WTC11 (cell line): ENCODE results near the gene GDI1. TPM values are rescaled to one million over a fixed set of nuclear protein-coding genes. Genes with fewer than 3 reads are reported as not detected.

Source experiments
- ATAC-seq: fragments of 200-7000 bp; cut with Tn5 transposase; 2 replicates; pipeline ENCODE4 v1.10.0; 2021; ENCODE audit warnings: mild to moderate bottlenecking, moderate library complexity
- CTCF ChIA-PET: fragments of 300-600 bp; sonication (Branson Sonifier 250); formaldehyde crosslinking; loops from one replicate; lab custom pipeline; 2021; ENCODE audit warnings: antibody characterized with exemption; lab: Charles Lee
- POLR2A ChIA-PET: fragments of 350-600 bp; sonication (Branson Sonifier 250); formaldehyde crosslinking; loops from one replicate; lab custom pipeline; 2021; ENCODE audit warnings: antibody characterized with exemption; lab: Charles Lee
- DNase-seq: peaks from one replicate; pipeline ENCODE4 v3.0.0; 2021; ENCODE audit warnings: low spot score
- H3K27ac Mint-ChIP-seq: 2 replicates; pipeline ENCODE4 v1.8.0; 2021; ENCODE audit warnings: mixed read lengths
- H3K27me3 Mint-ChIP-seq: 2 replicates; pipeline ENCODE4 v1.8.0; 2021; ENCODE audit warnings: low read depth, mild to moderate bottlenecking, moderate library complexity, mixed read lengths
- H3K36me3 Mint-ChIP-seq: 2 replicates; pipeline ENCODE4 v1.8.0; 2021; ENCODE audit warnings: mixed read lengths
- H3K4me1 Mint-ChIP-seq: 2 replicates; pipeline ENCODE4 v1.8.0; 2022; ENCODE audit warnings: mixed read lengths
- H3K4me3 Mint-ChIP-seq: 2 replicates; pipeline ENCODE4 v1.8.0; 2021; ENCODE audit warnings: mild to moderate bottlenecking, moderate library complexity, mixed read lengths
- H3K9me3 Mint-ChIP-seq: 2 replicates; pipeline ENCODE4 v1.8.0; 2021; ENCODE audit warnings: mixed read lengths
- ESRRA ChIP-seq: sonication (generic); formaldehyde crosslinking; IDR thresholded peaks from 2 replicates; pipeline ENCODE4 v1.8.1; 2022; ENCODE audit warnings: mild to moderate bottlenecking, missing genetic modification reagents, borderline replicate concordance
- GABPB1 ChIP-seq: sonication (generic); formaldehyde crosslinking; IDR thresholded peaks from 2 replicates; pipeline ENCODE4 v1.8.1; 2023; ENCODE audit warnings: mild to moderate bottlenecking, missing genetic modification reagents
- IRF2 ChIP-seq: sonication (generic); formaldehyde crosslinking; IDR thresholded peaks from 2 replicates; pipeline ENCODE4 v1.8.0; 2022; ENCODE audit warnings: low read depth, missing genetic modification reagents, borderline replicate concordance
- MXD4 ChIP-seq: fragments of 250-450 bp; sonication (Bioruptor Pico); IDR thresholded peaks from 2 replicates; pipeline ENCODE4 v1.8.0; 2021; ENCODE audit warnings: mild to moderate bottlenecking, moderate library complexity, borderline replicate concordance
- MYBL2 ChIP-seq: sonication (generic); formaldehyde crosslinking; IDR thresholded peaks from 2 replicates; pipeline ENCODE4 v1.8.1; 2023; ENCODE audit warnings: mild to moderate bottlenecking, moderate library complexity, missing genetic modification reagents
- NR2C2 ChIP-seq: sonication (generic); formaldehyde crosslinking; IDR thresholded peaks from 2 replicates; pipeline ENCODE4 v1.8.0; 2022; ENCODE audit warnings: mild to moderate bottlenecking, missing genetic modification reagents
- SMAD3 ChIP-seq: sonication (generic); formaldehyde crosslinking; IDR thresholded peaks from 2 replicates; pipeline ENCODE4 v1.8.0; 2022; ENCODE audit warnings: missing genetic modification reagents, mild to moderate bottlenecking, borderline replicate concordance
- SMAD4 ChIP-seq: sonication (generic); formaldehyde crosslinking; IDR thresholded peaks from 2 replicates; pipeline ENCODE4 v1.8.0; 2022; ENCODE audit warnings: mild to moderate bottlenecking, missing genetic modification reagents
- ZNF121 ChIP-seq: sonication (generic); formaldehyde crosslinking; IDR thresholded peaks from 2 replicates; pipeline ENCODE4 v1.8.0; 2023; ENCODE audit warnings: missing genetic modification reagents
- ZNF219 ChIP-seq: sonication (generic); formaldehyde crosslinking; IDR thresholded peaks from 2 replicates; pipeline ENCODE4 v1.8.0; 2023; ENCODE audit warnings: missing genetic modification reagents, mild to moderate bottlenecking, borderline replicate concordance
- ZNF232 ChIP-seq: sonication (generic); formaldehyde crosslinking; IDR thresholded peaks from 2 replicates; pipeline ENCODE4 v1.8.0; 2022; ENCODE audit warnings: mild to moderate bottlenecking, missing genetic modification reagents
- ZNF317 ChIP-seq: sonication (generic); formaldehyde crosslinking; IDR thresholded peaks from 2 replicates; pipeline ENCODE4 v1.8.1; 2023; ENCODE audit warnings: low read depth, mild to moderate bottlenecking, moderate library complexity, missing genetic modification reagents, borderline replicate concordance
- ZNF396 ChIP-seq: fragments of 250-450 bp; sonication (Bioruptor Pico); IDR thresholded peaks from 2 replicates; pipeline ENCODE4 v1.8.0; 2021; ENCODE audit warnings: mild to moderate bottlenecking, moderate library complexity, borderline replicate concordance
- ZNF671 ChIP-seq: fragments of 250-450 bp; sonication (Bioruptor Pico); IDR thresholded peaks from 2 replicates; pipeline ENCODE4 v1.8.0; 2021; ENCODE audit warnings: mild to moderate bottlenecking
- total RNA-seq: library from RNA; stranded (reverse); gene quantifications from 3 replicates; pipeline ENCODE4 v1.2.3, GENCODE V29; 2021
- TF ChIP-seq, protein P1 (sequence below): sonication (generic); formaldehyde crosslinking; IDR thresholded peaks from 2 replicates; pipeline ENCODE4 v1.8.1; 2022; ENCODE audit warnings: mild to moderate bottlenecking, moderate library complexity, missing genetic modification reagents
- TF ChIP-seq, protein P2 (sequence below): sonication (generic); formaldehyde crosslinking; IDR thresholded peaks from 2 replicates; pipeline ENCODE4 v1.8.1; 2023; ENCODE audit warnings: mild to moderate bottlenecking, missing genetic modification reagents, moderate library complexity
- TF ChIP-seq, protein P3 (sequence below): sonication (generic); formaldehyde crosslinking; IDR thresholded peaks from 2 replicates; pipeline ENCODE4 v1.8.1; 2022; ENCODE audit warnings: missing genetic modification reagents, borderline replicate concordance
- TF ChIP-seq, protein P4 (sequence below): sonication (generic); formaldehyde crosslinking; IDR thresholded peaks from 2 replicates; pipeline ENCODE4 v1.8.0; 2022; ENCODE audit warnings: mild to moderate bottlenecking, missing genetic modification reagents
- TF ChIP-seq, protein P5 (sequence below): sonication (generic); formaldehyde crosslinking; IDR thresholded peaks from 2 replicates; pipeline ENCODE4 v1.8.1; 2022; ENCODE audit warnings: mild to moderate bottlenecking, missing genetic modification reagents, moderate library complexity, borderline replicate concordance
- TF ChIP-seq, protein P6 (sequence below): sonication (generic); formaldehyde crosslinking; IDR thresholded peaks from 2 replicates; pipeline ENCODE4 v1.8.0; 2023; ENCODE audit warnings: missing genetic modification reagents

Gene GDI1
- total RNA-seq, 1 experiment from 2014 or later, result 108 TPM

DNA sequence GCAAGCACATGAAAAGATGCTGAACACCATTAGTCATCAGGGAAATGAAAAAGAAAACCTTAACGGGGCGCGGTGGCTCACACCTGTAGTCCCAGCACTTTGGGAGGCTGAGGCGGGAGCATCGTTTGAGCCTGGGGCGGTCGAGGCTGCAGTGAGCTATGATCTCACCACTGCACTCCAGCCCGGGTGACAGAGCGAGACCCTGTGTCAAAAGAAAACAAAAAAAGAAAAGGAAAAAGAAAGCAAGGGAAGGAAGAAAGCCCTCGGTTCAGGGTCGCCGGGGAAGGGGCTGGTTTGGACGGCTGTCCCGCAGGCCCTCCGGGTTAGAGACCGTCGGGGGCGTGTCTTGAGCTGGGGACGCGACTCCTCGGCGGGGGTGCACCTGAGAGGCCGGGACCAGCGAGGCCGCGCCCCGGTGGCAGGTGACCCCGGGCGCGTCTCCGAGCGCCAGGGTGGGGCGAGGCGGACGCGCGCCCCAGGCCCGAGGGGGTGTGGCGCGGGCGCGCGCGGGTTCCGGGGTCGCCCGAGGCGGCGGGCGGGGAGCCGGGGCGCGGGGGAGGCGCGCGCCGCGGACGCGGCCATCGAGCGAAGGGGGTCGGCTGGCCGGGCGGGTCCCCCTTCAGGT lies 20.6 kb downstream of the GDI1 start (continued):
- TF ChIP-seq MYBL2, result no peak

DNA sequence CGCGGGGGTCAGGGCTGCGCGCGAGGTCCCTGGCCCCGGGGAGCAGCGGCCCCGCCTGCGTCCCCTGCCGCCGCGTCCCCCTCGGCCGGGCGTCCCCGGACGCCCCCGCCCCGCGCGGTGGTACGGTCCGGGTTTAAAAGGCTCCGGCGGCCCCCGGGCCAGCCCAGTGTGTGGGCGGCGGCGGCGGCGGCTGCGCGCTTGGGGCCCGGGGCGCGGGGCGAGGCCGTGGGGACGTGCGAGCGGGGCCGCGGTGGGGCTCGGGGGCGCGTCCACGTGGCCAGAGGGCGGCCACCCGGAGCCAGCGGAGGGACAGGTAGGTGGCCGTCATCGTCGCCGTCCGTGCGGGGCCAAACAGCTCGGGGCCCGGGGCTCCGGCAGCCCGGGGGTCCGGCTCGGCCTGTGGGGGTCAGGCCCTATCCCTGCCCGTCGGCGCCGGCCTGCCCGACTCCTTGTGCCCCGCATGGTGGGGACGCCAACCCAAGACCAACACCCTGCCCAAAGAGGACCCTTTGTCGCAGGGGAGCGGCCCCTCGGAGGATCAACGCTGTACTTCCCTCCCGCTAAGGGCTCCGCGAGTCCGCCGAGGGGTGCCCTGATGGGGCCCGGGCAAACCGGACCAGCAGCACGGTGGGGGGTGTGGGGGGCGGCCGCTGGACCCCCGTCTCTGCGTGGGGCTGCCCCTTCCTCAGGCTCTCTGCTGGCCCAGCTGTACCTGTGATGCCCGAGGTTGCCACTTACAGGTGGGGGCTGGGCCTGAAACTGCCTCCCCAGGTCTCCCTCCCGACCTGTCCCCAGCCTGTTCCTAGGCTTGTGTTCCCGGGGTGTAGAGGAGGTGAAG lies 21.4 kb downstream of the GDI1 start, which contains the start of gene PLXNA3:
Gene PLXNA3 (plus strand): TSS at position 166 of the 838 bp plus-strand sequence. CDS start 1,903 bp downstream, outside the sequence.
- CTCF ChIA-PET, result interaction anchor here (0.7 to 3.0 kb wide), 4 partner anchors 32 to 85 kb away, joined by 3 to 11 read pairs (median 3); partner anchors contain the start of gene SLC10A3

More for the DNA sequence above, 21.4 kb downstream of the GDI1 start, which contains the start of gene PLXNA3:
- DNase-seq (peak; percentile 47), ATAC-seq (peak; percentile 61)
- Mint-ChIP-seq H3K27me3 (peaks cover 15% of the 10 kb centered on the region), H3K4me3 (peak within 1 kb of the TSS; percentile 84), H3K36me3 (0 out of 2 replicates have a peak, but pooled peaks cover under 1% of the 10 kb centered on the region), H3K4me1 (no peaks in the 10 kb centered on the region), H3K27ac (peak within 1 kb of the TSS; percentile 81; the same call in 1 of the 2 replicates), H3K9me3 (no peaks in the 10 kb centered on the region)
- POLR2A ChIA-PET, result interaction anchor here (0.6 to 0.8 kb wide), 2 partner anchors 87 to 89 kb away, joined by 3 read pairs; no protein-coding TSS in a partner anchor
- TF ChIP-seq GABPB1 (no peak), SMAD3 (CRISPR knock-in tag) (no peak), ZNF671 (CRISPR knock-in tag) (no peak), ZNF317 (CRISPR knock-in tag) (no peak), ZNF232 (CRISPR knock-in tag) (no peak), ZNF219 (CRISPR knock-in tag) (no peak), ESRRA (CRISPR knock-in tag) (no peak), IRF2 (CRISPR knock-in tag) (no peak), NR2C2 (no peak), ZNF121 (CRISPR knock-in tag) (no peak), MXD4 (no peak), ZNF396 (CRISPR knock-in tag) (no peak), SMAD4 (CRISPR knock-in tag) (no peak)
- TF ChIP-seq, protein P1, sequence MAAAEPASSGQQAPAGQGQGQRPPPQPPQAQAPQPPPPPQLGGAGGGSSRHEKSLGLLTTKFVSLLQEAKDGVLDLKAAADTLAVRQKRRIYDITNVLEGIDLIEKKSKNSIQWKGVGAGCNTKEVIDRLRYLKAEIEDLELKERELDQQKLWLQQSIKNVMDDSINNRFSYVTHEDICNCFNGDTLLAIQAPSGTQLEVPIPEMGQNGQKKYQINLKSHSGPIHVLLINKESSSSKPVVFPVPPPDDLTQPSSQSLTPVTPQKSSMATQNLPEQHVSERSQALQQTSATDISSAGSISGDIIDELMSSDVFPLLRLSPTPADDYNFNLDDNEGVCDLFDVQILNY (CRISPR knock-in tag), result no peak
- TF ChIP-seq, protein P2, sequence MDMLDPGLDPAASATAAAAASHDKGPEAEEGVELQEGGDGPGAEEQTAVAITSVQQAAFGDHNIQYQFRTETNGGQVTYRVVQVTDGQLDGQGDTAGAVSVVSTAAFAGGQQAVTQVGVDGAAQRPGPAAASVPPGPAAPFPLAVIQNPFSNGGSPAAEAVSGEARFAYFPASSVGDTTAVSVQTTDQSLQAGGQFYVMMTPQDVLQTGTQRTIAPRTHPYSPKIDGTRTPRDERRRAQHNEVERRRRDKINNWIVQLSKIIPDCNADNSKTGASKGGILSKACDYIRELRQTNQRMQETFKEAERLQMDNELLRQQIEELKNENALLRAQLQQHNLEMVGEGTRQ (CRISPR knock-in tag), result no peak
- TF ChIP-seq, protein P3, sequence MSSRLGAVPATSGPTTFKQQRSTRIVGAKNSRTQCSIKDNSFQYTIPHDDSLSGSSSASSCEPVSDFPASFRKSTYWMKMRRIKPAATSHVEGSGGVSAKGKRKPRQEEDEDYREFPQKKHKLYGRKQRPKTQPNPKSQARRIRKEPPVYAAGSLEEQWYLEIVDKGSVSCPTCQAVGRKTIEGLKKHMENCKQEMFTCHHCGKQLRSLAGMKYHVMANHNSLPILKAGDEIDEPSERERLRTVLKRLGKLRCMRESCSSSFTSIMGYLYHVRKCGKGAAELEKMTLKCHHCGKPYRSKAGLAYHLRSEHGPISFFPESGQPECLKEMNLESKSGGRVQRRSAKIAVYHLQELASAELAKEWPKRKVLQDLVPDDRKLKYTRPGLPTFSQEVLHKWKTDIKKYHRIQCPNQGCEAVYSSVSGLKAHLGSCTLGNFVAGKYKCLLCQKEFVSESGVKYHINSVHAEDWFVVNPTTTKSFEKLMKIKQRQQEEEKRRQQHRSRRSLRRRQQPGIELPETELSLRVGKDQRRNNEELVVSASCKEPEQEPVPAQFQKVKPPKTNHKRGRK (CRISPR knock-in tag), result no peak
- TF ChIP-seq, protein P4, sequence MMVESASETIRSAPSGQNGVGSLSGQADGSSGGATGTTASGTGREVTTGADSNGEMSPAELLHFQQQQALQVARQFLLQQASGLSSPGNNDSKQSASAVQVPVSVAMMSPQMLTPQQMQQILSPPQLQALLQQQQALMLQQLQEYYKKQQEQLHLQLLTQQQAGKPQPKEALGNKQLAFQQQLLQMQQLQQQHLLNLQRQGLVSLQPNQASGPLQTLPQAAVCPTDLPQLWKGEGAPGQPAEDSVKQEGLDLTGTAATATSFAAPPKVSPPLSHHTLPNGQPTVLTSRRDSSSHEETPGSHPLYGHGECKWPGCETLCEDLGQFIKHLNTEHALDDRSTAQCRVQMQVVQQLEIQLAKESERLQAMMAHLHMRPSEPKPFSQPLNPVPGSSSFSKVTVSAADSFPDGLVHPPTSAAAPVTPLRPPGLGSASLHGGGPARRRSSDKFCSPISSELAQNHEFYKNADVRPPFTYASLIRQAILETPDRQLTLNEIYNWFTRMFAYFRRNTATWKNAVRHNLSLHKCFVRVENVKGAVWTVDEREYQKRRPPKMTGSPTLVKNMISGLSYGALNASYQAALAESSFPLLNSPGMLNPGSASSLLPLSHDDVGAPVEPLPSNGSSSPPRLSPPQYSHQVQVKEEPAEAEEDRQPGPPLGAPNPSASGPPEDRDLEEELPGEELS (CRISPR knock-in tag), result no peak
- TF ChIP-seq, protein P5, sequence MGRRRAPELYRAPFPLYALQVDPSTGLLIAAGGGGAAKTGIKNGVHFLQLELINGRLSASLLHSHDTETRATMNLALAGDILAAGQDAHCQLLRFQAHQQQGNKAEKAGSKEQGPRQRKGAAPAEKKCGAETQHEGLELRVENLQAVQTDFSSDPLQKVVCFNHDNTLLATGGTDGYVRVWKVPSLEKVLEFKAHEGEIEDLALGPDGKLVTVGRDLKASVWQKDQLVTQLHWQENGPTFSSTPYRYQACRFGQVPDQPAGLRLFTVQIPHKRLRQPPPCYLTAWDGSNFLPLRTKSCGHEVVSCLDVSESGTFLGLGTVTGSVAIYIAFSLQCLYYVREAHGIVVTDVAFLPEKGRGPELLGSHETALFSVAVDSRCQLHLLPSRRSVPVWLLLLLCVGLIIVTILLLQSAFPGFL (CRISPR knock-in tag), result no peak
- TF ChIP-seq, protein P6, sequence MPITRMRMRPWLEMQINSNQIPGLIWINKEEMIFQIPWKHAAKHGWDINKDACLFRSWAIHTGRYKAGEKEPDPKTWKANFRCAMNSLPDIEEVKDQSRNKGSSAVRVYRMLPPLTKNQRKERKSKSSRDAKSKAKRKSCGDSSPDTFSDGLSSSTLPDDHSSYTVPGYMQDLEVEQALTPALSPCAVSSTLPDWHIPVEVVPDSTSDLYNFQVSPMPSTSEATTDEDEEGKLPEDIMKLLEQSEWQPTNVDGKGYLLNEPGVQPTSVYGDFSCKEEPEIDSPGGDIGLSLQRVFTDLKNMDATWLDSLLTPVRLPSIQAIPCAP, result no peak
